ENCODE measurements around the gene CCDC192.

Gene CCDC192

GRCh38 chr5:127876384-127876783, 173.2 kb downstream of the CCDC192 start:
- Histone ChIP-seq H3K27me3 (ENCODE audit: control insufficient read depth, insufficient read depth, low read length) (no peaks in the 10 kb centered on the region), H3K36me3 (ENCODE audit: insufficient read depth, low read length) (no peaks in the 10 kb centered on the region), H3K9me3 (replicated peaks; ENCODE audit: low read length) (no peaks in the 10 kb centered on the region), H3K4me3 (ENCODE audit: low read length) (no peak overlapping the region), H3K9ac (ENCODE audit: low read depth, low read length) (no peak overlapping the region), H3K4me1 (ENCODE audit: control insufficient read depth, insufficient read depth, low read length) (peaks cover 18% of the 10 kb centered on the region), H3K4me2 (ENCODE audit: low read length) (no peak overlapping the region)

- Histone ChIP-seq H3K4me3 (ENCODE audit: low read length) (no peak overlapping the region), H3K27me3 (ENCODE audit: control insufficient read depth, insufficient read depth, low read length) (no peaks in the 10 kb centered on the region), H3K9ac (ENCODE audit: low read depth, low read length) (no peak overlapping the region), H3K4me1 (ENCODE audit: control insufficient read depth, insufficient read depth, low read length) (peaks cover 9% of the 10 kb centered on the region), H3K4me2 (ENCODE audit: low read length) (no peak overlapping the region), H3K36me3 (ENCODE audit: insufficient read depth, low read length) (no peaks in the 10 kb centered on the region), H3K9me3 (replicated peaks; ENCODE audit: low read length) (no peaks in the 10 kb centered on the region)
These were observed 175.1 kb downstream of the CCDC192 start for GRCh38 chr5:127878174-127878750.

GRCh38 chr5:127884416-127884815, 181.2 kb downstream of the CCDC192 start:
- H3K9ac ChIP-seq (ENCODE audit: low read depth, low read length) = no peak overlapping the region
- no peaks in the 10 kb centered on the region for H3K36me3 ChIP-seq (ENCODE audit: insufficient read depth, low read length)

GRCh38 chr5:127885176-127885575, 182.0 kb downstream of the CCDC192 start:
- H3K4me1 ChIP-seq (ENCODE audit: control insufficient read depth, insufficient read depth, low read length) = no peaks in the 10 kb centered on the region
- H3K4me3 ChIP-seq (ENCODE audit: low read length) = no peak overlapping the region
- H3K36me3 ChIP-seq (ENCODE audit: insufficient read depth, low read length) = no peaks in the 10 kb centered on the region
- H3K9ac ChIP-seq (ENCODE audit: low read depth, low read length) = no peak overlapping the region
- H3K4me2 ChIP-seq (ENCODE audit: low read length) = no peak overlapping the region
- no peaks in the 10 kb centered on the region for H3K27me3 ChIP-seq (ENCODE audit: control insufficient read depth, insufficient read depth, low read length)
- no peaks in the 10 kb centered on the region for H3K9me3 ChIP-seq (replicated peaks; ENCODE audit: low read length)

More at GRCh38 chr5:127884416-127884815, 181.2 kb downstream of the CCDC192 start:
- H3K9me3 ChIP-seq (replicated peaks; ENCODE audit: low read length) = no peaks in the 10 kb centered on the region
- no peak overlapping the region for H3K4me3 ChIP-seq (ENCODE audit: low read length)
- no peaks in the 10 kb centered on the region for H3K4me1 ChIP-seq (ENCODE audit: control insufficient read depth, insufficient read depth, low read length)
- H3K4me2 ChIP-seq (ENCODE audit: low read length) = no peak overlapping the region
- H3K27me3 ChIP-seq (ENCODE audit: control insufficient read depth, insufficient read depth, low read length) = no peaks in the 10 kb centered on the region

- Histone ChIP-seq H3K9me3 (replicated peaks; ENCODE audit: low read length) (no peaks in the 10 kb centered on the region), H3K36me3 (ENCODE audit: insufficient read depth, low read length) (no peaks in the 10 kb centered on the region), H3K9ac (ENCODE audit: low read depth, low read length) (no peak overlapping the region), H3K4me1 (ENCODE audit: control insufficient read depth, insufficient read depth, low read length) (no peaks in the 10 kb centered on the region), H3K4me3 (ENCODE audit: low read length) (no peak overlapping the region), H3K4me2 (ENCODE audit: low read length) (no peak overlapping the region), H3K27me3 (ENCODE audit: control insufficient read depth, insufficient read depth, low read length) (no peaks in the 10 kb centered on the region)
These were observed 182.9 kb downstream of the CCDC192 start for GRCh38 chr5:127886081-127886480.

GRCh38 chr5:127887282-127887681, 184.1 kb downstream of the CCDC192 start:
- Histone ChIP-seq H3K36me3 (ENCODE audit: insufficient read depth, low read length) (no peaks in the 10 kb centered on the region), H3K9me3 (replicated peaks; ENCODE audit: low read length) (no peaks in the 10 kb centered on the region), H3K4me3 (ENCODE audit: low read length) (no peak overlapping the region), H3K4me2 (ENCODE audit: low read length) (no peak overlapping the region), H3K9ac (ENCODE audit: low read depth, low read length) (no peak overlapping the region), H3K27me3 (ENCODE audit: control insufficient read depth, insufficient read depth, low read length) (no peaks in the 10 kb centered on the region), H3K4me1 (ENCODE audit: control insufficient read depth, insufficient read depth, low read length) (peaks cover 10% of the 10 kb centered on the region)

- Histone ChIP-seq H3K4me3 (ENCODE audit: low read length) (no peak overlapping the region), H3K9ac (ENCODE audit: low read depth, low read length) (no peak overlapping the region), H3K27me3 (ENCODE audit: control insufficient read depth, insufficient read depth, low read length) (no peaks in the 10 kb centered on the region), H3K36me3 (ENCODE audit: insufficient read depth, low read length) (no peaks in the 10 kb centered on the region), H3K9me3 (replicated peaks; ENCODE audit: low read length) (no peaks in the 10 kb centered on the region), H3K4me2 (ENCODE audit: low read length) (no peak overlapping the region), H3K4me1 (ENCODE audit: control insufficient read depth, insufficient read depth, low read length) (peaks cover 17% of the 10 kb centered on the region)
These were observed 188.8 kb downstream of the CCDC192 start for GRCh38 chr5:127891942-127892341.

GRCh38 chr5:127892467-127893207, 189.4 kb downstream of the CCDC192 start:
- no peaks in the 10 kb centered on the region for H3K9me3 ChIP-seq (replicated peaks; ENCODE audit: low read length)
- peaks cover 17% of the 10 kb centered on the region for H3K4me1 ChIP-seq (ENCODE audit: control insufficient read depth, insufficient read depth, low read length)
- no peaks in the 10 kb centered on the region for H3K27me3 ChIP-seq (ENCODE audit: control insufficient read depth, insufficient read depth, low read length)
- H3K4me3 ChIP-seq (ENCODE audit: low read length) = peak overlapping the region; percentile 2
- no peaks in the 10 kb centered on the region for H3K36me3 ChIP-seq (ENCODE audit: insufficient read depth, low read length)
- no peak overlapping the region for H3K9ac ChIP-seq (ENCODE audit: low read depth, low read length)
- peak overlapping the region; percentile 42 for H3K4me2 ChIP-seq (ENCODE audit: low read length)

- Histone ChIP-seq H3K9me3 (replicated peaks; ENCODE audit: low read length) (no peaks in the 10 kb centered on the region), H3K36me3 (ENCODE audit: insufficient read depth, low read length) (no peaks in the 10 kb centered on the region), H3K9ac (ENCODE audit: low read depth, low read length) (no peak overlapping the region), H3K4me2 (ENCODE audit: low read length) (peak overlapping the region; percentile 42), H3K4me1 (ENCODE audit: control insufficient read depth, insufficient read depth, low read length) (peaks cover 17% of the 10 kb centered on the region), H3K4me3 (ENCODE audit: low read length) (no peak overlapping the region), H3K27me3 (ENCODE audit: control insufficient read depth, insufficient read depth, low read length) (no peaks in the 10 kb centered on the region)
These were observed 190.0 kb downstream of the CCDC192 start for GRCh38 chr5:127893232-127893631.

- Histone ChIP-seq H3K9ac (ENCODE audit: low read depth, low read length) (no peak overlapping the region), H3K27me3 (ENCODE audit: control insufficient read depth, insufficient read depth, low read length) (no peaks in the 10 kb centered on the region), H3K4me1 (ENCODE audit: control insufficient read depth, insufficient read depth, low read length) (peaks cover 28% of the 10 kb centered on the region), H3K4me2 (ENCODE audit: low read length) (no peak overlapping the region), H3K4me3 (ENCODE audit: low read length) (no peak overlapping the region), H3K36me3 (ENCODE audit: insufficient read depth, low read length) (no peaks in the 10 kb centered on the region), H3K9me3 (replicated peaks; ENCODE audit: low read length) (no peaks in the 10 kb centered on the region)
These were observed 191.3 kb downstream of the CCDC192 start for GRCh38 chr5:127894461-127894860.

- H3K9me3 ChIP-seq (replicated peaks; ENCODE audit: low read length) = no peaks in the 10 kb centered on the region
- no peaks in the 10 kb centered on the region for H3K27me3 ChIP-seq (ENCODE audit: control insufficient read depth, insufficient read depth, low read length)
- peaks cover 13% of the 10 kb centered on the region for H3K4me1 ChIP-seq (ENCODE audit: control insufficient read depth, insufficient read depth, low read length)
- no peaks in the 10 kb centered on the region for H3K36me3 ChIP-seq (ENCODE audit: insufficient read depth, low read length)
- H3K4me2 ChIP-seq (ENCODE audit: low read length) = peak overlapping the region; percentile 60
- no peak overlapping the region for H3K4me3 ChIP-seq (ENCODE audit: low read length)
- H3K9ac ChIP-seq (ENCODE audit: low read depth, low read length) = no peak overlapping the region
These were observed 195.5 kb downstream of the CCDC192 start for GRCh38 chr5:127898551-127899213.
